KOPT-K1 (cell line): ENCODE results near the gene TANGO2.

Experiments
- H3K27ac ChIP-seq: fragments of 200-600 bp; sonication (generic); 2 replicates; pipeline ENCODE4 v1.5.1; 2016; ENCODE audit warnings: antibody characterized with exemption, mild to moderate bottlenecking, low read depth, low read length; ENCODE audit not compliant: poor library complexity, severe bottlenecking
- H3K36me3 ChIP-seq: fragments of 200-600 bp; sonication (generic); 2 replicates; pipeline ENCODE4 v1.5.1; 2017; ENCODE audit warnings: antibody characterized with exemption, mild to moderate bottlenecking, low read length, moderate library complexity; ENCODE audit not compliant: insufficient read depth
- H3K9me3 ChIP-seq: fragments of 200-600 bp; sonication (generic); 2 replicates; pipeline ENCODE4 v1.5.1; 2017; ENCODE audit warnings: antibody characterized with exemption, low read length, mild to moderate bottlenecking; ENCODE audit not compliant: insufficient read depth, poor library complexity, severe bottlenecking

The TANGO2 gene

GRCh38 chr22:20107951-20108756 lies 87.2 kb downstream of the TANGO2 start:
- Histone ChIP-seq H3K9me3 (no peaks in the 10 kb centered on the region), H3K36me3 (peaks cover 94% of the 10 kb centered on the region)

DNA sequence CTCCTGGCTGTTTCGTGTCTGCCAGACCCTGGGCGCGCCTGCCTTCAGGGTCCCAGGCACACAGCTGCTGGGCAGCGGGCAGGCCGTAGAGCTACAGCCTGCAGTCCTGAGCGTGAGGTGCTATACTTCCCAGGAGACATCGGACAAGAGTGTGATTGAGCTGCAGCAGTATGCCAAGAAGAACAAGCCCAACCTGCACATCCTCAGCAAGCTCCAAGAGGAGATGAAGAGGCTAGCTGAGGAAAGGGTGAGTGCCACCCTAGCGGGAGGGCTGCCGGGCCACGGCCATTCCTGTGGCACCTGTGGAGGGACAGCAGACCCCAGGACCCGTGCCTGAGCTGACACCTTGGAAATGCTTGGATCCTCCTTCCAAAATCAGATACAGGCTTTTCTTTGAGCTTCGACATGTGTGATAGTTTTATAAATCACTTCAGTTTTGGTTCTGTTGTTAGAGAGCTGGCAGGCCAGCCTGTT lies 87.9 kb downstream of the TANGO2 start:
- Histone ChIP-seq H3K36me3 (peaks cover 94% of the 10 kb centered on the region), H3K9me3 (no peaks in the 10 kb centered on the region), H3K27ac (no peak overlapping the region)

More at GRCh38 chr22:20107951-20108756, 87.2 kb downstream of the TANGO2 start:
- no peak overlapping the region for H3K27ac ChIP-seq

DNA sequence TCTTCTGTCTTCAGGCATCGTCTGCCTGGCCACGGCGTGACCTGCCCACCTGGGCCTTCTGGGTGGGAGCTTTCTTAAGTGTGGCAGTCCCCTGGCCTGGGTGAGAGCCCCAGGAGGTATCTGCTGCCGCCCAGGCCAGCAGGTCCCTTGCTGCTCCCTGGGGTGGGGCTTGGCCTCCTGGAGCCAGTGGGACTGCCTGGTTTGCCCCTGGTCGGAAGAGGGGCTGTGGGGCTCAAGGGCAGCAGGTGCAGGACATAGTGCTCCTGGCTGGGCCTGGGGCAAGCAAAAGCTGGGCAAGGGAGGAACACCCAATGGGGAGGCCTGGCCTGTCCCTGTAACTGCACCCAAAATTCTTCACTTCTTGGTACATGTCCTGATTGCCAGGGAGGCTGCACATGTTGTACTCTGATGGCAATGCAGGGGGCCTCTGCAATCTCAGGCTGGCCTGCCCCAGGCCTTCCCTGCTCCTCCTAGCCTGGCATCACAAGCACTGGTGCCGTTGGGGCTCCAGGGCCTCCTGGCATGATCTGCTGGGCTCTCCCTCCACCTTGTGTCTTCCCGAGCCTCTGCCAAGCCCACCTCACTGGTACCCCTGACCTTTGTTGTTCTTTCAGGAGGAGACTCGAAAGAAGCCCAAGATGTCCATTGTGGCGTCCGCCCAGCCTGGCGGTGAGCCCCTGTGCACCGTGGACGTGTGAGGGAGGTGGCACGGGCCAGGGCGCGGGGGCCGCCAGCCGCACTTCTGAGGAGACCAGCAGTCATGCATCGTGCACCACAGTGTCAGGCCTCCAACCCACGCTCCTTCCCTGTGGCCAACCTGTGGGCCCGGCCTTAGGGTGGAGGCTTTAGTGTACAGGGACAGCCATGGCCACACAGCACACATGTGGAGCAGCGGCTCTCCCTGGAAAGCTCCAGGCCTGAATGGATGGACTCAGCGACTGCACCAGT lies 88.8 kb downstream of the TANGO2 start:
- peaks cover 96% of the 10 kb centered on the region for H3K36me3 ChIP-seq
- no peaks in the 10 kb centered on the region for H3K9me3 ChIP-seq
- H3K27ac ChIP-seq: peak overlapping the region; percentile 90

GRCh38 chr22:20110359-20110985 lies 89.6 kb downstream of the TANGO2 start:
- Histone ChIP-seq H3K9me3 (no peaks in the 10 kb centered on the region), H3K36me3 (peaks cover 96% of the 10 kb centered on the region), H3K27ac (peak overlapping the region; percentile 90)

GRCh38 chr22:20111045-20111688 lies 90.3 kb downstream of the TANGO2 start:
- peaks cover 96% of the 10 kb centered on the region for H3K36me3 ChIP-seq
- H3K27ac ChIP-seq: peak overlapping the region; percentile 90
- no peaks in the 10 kb centered on the region for H3K9me3 ChIP-seq

GRCh38 chr22:20111689-20112622 lies 91.0 kb downstream of the TANGO2 start:
- H3K9me3 ChIP-seq: no peaks in the 10 kb centered on the region
- peak overlapping the region; percentile 90 for H3K27ac ChIP-seq
- H3K36me3 ChIP-seq: peaks cover 89% of the 10 kb centered on the region

DNA sequence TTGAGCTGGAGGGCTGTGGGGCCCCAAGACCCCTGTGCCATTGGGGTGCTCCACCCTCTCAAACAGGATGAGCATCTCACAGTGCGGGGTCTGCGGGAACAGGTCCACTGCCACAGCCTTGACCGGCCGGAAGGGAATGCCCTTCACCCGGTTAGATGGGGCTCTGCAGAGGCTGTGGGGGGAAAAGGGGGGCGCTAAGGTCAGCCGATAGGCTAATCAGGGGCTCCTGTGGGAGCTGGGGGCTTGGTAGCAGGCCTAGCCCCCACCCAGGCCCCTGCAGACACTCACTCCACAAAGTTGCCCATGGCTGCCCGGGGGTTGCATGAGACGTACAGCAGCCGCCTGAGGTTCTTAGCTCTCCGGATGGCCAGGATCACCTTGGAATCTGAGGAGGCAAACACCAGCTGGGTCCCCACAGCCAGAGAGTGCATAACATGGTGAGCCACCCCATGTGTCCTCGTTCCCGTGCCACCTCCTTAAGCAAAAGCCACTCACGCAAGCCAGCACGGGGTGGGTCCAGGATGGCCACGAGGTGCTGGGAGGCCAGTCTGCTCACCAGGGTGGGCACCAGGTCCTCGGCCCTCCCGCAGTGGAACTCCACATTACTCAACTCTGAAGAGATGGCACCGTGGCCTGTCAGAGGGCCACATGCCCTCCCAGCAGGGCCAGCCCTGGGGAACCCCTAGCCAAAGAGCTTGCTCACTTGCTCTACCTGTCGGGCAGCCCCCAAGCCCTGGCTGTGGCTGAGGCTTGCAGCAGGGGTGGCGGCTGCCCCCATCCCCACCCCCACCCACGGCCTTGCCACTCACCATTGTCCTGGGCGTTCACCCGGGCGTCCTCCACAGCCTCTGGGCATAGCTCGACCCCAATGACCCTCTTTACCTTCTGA lies 92.0 kb downstream of the TANGO2 start:
- Histone ChIP-seq H3K36me3 (peaks cover 80% of the 10 kb centered on the region), H3K9me3 (no peaks in the 10 kb centered on the region), H3K27ac (peak overlapping the region; percentile 90)

DNA sequence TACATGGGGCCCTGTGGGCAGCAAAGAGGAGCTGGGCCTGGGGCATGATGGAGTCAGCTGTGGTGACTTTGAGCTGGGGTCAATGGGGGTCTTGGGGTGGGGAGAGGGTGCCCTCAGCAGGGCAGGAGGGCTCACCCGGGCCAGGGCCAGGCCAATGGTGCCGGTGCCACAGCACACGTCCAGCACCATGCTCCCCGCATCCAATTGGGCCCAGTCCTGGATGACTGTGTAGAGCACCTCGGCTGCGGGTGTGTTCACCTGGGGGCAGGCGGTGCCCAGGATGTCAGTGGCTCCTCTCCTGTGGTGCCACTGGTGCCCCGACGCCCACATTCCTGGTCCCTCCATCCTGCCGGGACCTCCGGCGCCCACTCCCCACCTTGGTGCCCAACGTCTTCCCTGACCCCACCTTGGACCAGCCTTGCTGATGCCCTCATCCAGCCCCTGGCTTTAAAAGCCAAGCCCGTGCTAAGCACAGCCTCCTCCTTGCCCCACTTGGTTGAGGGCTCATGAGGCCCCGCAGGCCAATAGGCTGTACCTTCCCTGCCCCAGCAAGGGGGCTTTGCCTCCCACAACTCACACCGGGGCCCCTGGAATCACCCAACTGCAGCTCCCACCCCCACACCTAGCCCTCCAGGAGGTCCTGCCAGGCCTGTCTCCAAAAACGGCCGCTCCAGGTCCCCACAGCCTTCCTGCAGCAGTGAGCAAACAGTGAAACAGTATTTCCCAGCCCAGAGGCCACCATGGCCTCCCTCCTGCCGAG lies 92.8 kb downstream of the TANGO2 start:
- Histone ChIP-seq H3K27ac (no peak overlapping the region), H3K36me3 (peaks cover 74% of the 10 kb centered on the region), H3K9me3 (no peaks in the 10 kb centered on the region)

GRCh38 chr22:20114506-20115475 lies 93.9 kb downstream of the TANGO2 start:
- Histone ChIP-seq H3K9me3 (no peaks in the 10 kb centered on the region), H3K36me3 (peaks cover 74% of the 10 kb centered on the region)

GRCh38 chr22:20115691-20116375 lies 94.9 kb downstream of the TANGO2 start, which contains the start of gene RANBP1:
Gene RANBP1 (plus strand): TSS chr22:20116104. CDS start chr22:20116185, 81 bp downstream.
- Histone ChIP-seq H3K9me3 (no peaks in the 10 kb centered on the region), H3K36me3 (peaks cover 74% of the 10 kb centered on the region), H3K27ac (peak within 1 kb of the TSS; percentile 96)

More at GRCh38 chr22:20114506-20115475, 93.9 kb downstream of the TANGO2 start:
- no peak overlapping the region for H3K27ac ChIP-seq

DNA sequence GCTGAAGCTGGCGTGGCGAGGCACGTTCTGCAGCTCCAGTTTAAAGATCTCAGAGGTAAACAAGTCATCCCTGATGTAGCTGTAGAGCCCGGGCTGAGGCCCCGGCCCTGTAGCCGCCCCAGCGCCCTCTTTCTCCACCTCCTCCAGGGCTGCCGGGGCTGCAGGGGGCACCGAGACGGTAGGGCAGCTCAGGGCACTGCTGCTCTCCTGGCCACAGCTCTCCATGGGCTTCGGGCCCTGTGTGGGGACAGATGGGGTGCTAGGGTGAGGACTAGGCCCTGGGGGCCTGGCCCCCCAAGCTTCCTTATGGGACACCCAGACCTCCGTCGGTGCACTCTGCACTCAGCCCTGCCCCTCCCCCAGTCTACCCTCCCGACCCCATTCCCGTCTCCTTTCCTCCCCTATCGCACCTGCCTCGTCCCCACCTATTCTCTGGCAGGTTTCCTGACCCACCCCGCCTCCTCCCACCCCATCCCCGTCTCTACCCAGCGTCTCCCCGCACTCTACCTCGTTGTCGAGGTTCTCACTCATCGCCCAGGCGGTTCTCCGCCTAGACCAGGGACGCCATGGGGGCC lies 95.6 kb downstream of the TANGO2 start:
- peak overlapping the region; percentile 96 for H3K27ac ChIP-seq
- H3K36me3 ChIP-seq: peaks cover 77% of the 10 kb centered on the region
- H3K9me3 ChIP-seq: no peaks in the 10 kb centered on the region
